GM04504 (cell line): ENCODE data around the gene GLB1L3.
"Not testable (repeated sequence)": the region's sequence is repeated elsewhere in the genome, so short reads cannot be mapped to it uniquely, and the experiment has no call there.

Experiments
- DNase-seq: peaks from one replicate; pipeline ENCODE4 v3.0.0-alpha.2; 2012; ENCODE audit warnings: low read depth

GLB1L3 gene

DNA sequence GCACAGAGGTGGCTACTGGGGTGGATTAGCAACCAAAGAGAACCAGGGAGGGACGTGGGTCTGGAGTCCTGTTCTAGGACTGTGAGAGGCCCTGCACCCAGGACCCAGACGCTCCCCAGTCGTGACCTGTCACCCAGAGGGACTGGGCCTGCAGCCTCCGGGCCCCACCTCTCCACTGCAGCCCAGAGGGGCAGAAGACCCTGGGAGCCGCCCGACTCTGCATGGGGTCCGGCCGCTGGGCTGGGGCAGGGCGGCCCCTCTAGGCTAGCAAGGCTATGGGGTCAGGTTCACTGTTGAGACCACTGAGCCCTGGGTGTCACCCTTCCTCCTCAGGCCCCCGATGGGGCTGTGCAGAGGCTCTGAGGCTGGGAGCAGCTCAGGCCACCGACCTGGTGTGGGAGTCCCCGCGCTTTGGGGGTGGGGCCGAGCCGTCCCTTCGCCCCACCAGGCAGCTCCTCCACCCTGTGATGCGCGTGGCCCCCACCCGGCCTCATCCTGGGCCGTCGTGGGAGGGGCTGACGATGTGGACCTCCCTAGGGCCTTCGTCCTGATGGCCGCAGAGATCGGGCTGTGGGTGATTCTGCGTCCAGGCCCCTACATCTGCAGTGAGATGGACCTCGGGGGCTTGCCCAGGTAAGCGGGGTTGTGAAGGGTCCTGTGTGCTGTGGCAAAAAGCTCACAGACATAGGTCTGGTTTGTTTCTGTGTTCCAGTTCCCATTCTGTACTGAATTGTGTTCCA, 68.5 kb downstream of the GLB1L3 start:
- DNase-seq: not testable (repeated sequence)

DNA sequence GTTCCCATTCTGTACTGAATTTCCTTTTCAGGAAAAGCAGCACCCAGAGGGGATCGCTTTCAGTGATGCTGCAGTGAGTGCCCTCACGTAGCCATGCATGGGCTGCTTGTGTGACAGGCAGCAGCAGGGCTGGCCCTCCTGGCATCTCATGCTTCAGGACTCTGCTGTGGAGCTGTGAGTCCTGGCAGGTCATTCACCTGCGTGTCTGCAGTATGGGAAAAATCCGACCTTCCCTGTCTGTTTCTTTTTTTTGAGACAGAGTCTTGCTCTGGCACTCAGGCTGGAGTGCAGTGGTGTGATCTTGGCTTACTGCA, 69.0 kb downstream of the GLB1L3 start:
- DNase-seq: no peak

- DNase-seq: no peak
Observed at GRCh38 chr11:134346101-134346975, 70.2 kb downstream of the GLB1L3 start.

- no peak for DNase-seq
Observed at GRCh38 chr11:134346976-134347350, 70.8 kb downstream of the GLB1L3 start.

DNA sequence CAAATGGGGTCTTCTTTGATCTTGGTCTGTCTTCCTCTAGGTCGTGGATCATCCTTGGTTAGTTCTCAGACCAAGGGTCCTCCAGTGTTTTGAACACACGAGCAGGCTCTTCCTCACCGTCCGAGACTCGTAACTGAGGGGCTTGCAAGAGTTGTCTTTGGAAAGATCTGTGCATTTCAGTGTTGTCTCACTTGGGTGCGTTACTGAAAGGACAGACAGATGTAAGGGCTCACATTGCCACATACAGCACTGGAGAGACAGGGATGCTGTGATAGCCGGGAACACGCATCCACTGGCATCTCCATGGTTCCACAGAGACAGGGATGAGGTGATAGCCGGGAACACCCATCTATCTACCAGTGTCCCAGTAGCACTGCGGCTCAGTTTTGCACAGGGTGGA, 71.3 kb downstream of the GLB1L3 start:
- DNase-seq: no peak

- no peak for DNase-seq
Observed at GRCh38 chr11:134349109-134349801, 73.1 kb downstream of the GLB1L3 start.

GRCh38 chr11:134349802-134350355, 73.7 kb downstream of the GLB1L3 start:
- DNase-seq: no peak

DNA sequence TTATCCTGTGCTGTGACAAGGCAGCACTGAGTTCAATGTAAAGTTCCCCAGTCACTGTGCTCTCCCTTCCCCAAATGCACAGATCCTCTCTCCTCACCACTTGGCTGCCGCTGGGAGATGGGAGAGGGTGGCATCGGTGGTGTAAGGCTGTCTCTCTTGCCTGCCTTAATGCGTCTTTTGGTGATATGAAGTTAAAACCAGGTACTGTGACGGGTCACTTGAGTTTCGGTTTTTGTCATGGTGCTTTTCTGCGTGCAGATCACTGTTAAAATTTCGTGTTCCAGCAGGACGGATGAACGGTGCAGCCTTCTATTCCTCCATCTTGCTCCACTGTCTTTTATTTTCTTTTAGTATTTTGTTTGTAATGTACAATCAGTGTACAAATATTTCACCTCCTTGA, 74.2 kb downstream of the GLB1L3 start:
- no peak for DNase-seq

- DNase-seq: no peak
Observed at GRCh38 chr11:134352111-134352510, 75.9 kb downstream of the GLB1L3 start.

GRCh38 chr11:134355136-134355535, 79.0 kb downstream of the GLB1L3 start:
- DNase-seq: no peak

DNA sequence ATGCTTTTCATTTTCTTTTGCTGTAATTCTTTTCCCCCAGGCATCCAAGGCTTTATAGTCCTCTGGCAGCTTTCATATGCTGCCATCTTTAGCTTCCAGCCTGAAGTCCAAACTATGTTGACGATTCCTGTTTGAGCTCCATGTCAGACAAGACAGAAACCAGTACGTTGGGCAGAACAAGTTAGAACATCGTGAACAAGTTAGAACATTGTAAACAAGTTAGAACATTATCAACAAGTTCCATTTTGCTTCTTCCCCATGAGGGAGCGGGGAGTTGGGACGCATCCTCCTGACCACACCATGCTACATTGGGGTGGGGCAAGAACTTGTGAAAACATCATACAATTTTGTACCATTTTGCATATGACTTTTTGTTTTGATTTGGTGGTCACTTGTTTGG, 79.5 kb downstream of the GLB1L3 start:
- no peak for DNase-seq

- no peak for DNase-seq
Observed at GRCh38 chr11:134356656-134357544, 80.7 kb downstream of the GLB1L3 start.

DNA sequence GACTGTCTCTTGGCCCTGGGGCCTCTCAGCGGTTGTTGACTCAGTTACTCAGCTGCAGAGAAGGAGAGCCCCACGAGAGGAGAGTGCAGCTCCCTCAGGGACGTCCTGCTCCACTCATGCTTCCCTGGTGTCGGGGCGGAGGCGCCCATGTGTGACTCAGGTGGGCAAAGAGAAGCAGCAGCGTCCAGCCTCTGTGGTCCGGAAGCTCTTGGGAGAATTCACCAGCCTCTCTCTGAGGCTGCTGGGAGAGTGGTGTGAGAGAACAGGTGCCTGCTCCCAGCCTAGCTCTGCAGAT, 81.3 kb downstream of the GLB1L3 start:
- DNase-seq: no peak

DNA sequence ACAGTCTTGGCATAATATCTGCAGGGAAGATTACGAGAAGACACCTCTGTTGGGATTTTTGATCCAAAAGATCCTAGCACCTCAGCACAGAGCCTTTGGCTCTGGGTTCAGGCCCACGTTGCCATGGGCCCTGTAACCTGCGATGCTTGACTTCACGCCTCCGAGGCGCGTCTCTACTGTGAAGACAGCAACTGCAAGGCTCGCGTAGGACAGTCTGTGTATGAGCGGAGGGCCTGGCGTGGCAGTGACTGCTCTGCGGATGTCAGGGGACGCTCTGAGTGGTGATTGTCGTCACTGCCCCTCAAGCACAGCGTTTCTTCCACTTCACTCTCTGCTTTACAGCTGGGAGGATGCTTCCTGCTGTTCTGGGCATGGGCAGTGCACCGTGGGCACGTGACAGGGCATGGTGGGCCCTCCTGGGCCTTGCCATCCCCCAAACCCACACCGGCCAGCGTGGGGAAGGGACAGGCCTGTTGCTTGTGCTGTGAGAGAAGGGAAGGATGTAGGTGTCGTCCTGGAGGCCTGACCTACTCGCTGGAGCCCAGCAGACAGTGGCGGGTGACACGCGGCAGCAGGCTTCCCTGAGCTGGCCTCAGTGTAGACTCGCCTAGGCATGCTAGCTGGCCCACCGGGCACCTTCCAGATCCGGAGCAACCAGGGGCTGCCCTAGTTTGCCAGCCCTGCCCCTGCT, 82.1 kb downstream of the GLB1L3 start:
- no peak for DNase-seq

DNA sequence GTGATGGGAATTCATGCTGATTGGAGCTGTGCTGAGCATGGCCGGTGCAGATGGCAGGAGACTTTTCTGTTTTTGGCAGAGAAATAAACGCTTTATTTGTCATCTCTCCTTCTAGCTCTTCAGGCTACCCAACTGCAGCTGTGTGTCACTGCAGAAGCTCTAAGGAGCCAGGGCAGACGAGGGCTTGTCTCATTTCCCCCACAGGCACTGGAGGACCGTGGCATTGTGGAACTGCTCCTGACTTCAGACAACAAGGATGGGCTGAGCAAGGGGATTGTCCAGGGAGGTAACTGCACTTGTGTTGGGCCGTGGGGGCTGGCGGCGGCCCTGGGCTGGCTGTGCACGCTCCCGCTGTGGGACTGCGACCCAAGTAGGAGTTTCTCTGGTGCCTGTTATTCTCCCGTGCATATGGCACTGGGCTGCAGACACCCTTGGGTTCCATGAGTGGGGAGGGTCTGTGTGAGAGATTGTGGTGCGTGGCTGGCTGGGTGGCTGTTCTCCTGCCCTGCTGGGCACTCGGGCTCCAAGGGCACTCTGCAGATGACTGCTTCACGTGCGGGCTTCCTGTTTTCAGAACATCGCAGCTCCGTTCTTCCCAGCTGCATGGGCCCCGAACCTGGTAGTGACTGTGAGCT, 82.8 kb downstream of the GLB1L3 start:
- no peak for DNase-seq

GRCh38 chr11:134359646-134360045, 83.5 kb downstream of the GLB1L3 start:
- no peak for DNase-seq

GRCh38 chr11:134360050-134360835, 84.1 kb downstream of the GLB1L3 start:
- peak; percentile 8 for DNase-seq

- no peak for DNase-seq
Observed at GRCh38 chr11:134361661-134362060, 85.5 kb downstream of the GLB1L3 start.

DNA sequence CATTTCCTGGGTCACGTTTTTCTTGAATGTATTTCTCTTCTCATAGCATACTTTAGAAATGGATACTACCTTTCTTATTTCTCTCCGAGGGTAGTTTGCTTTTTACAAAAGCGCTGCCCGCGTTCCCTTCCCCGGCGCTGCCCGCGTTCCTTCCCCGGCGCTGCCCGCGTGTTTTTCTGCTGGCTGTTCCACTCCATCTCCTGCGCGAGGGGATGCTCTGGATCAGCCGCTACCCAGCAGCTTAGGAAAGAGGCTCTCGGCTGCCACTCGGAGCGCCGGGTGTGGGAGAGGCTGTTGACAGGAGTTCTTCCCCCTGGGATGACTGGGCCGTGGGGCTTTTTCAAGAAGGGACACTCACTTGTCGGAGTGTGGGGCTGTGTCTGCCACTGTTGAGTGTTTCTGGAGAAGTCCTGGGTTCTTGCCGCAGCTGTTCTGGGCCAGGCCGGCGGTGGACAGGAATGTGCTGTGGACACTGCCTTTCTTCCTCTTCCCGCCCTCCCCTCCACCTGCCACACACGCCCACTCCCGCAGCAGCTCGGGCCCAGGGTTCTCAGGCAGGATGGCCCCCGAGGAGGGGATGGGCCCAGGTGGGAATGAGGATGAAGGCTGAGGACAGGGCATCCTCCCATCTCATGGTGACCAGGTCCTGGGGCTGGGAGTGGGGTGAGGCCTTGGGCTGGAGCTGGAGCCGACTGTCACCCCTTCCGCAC, 86.2 kb downstream of the GLB1L3 start:
- no peak for DNase-seq
